Fibroblast of lung (primary cell): Measurements from ENCODE around the gene IDUA.

Experiments used
- EZH2 ChIP-seq: IDR thresholded peaks from 2 replicates; pipeline ENCODE4 v1.5.1; 2012; ENCODE audit warnings: low read length, control low read depth, mild to moderate bottlenecking; ENCODE audit errors: missing control alignments
- TF ChIP-seq, protein P1 (sequence below), 2 donors: IDR thresholded peaks in 1 of 2; conservative IDR thresholded peaks in 1 of 2; 1 replicate in 1 of 2; 2 replicates in 1 of 2; pipeline ENCODE4 v1.5.1; 2011 to 2012; ENCODE audit warnings: low read length in 2 of 2, control low read depth in 1 of 2, inconsistent platforms in 1 of 2, low read depth in 1 of 2, mild to moderate bottlenecking in 1 of 2

GRCh38 chr4:968221-968620, 18.6 kb upstream of the IDUA start:
- TF ChIP-seq, protein P1, sequence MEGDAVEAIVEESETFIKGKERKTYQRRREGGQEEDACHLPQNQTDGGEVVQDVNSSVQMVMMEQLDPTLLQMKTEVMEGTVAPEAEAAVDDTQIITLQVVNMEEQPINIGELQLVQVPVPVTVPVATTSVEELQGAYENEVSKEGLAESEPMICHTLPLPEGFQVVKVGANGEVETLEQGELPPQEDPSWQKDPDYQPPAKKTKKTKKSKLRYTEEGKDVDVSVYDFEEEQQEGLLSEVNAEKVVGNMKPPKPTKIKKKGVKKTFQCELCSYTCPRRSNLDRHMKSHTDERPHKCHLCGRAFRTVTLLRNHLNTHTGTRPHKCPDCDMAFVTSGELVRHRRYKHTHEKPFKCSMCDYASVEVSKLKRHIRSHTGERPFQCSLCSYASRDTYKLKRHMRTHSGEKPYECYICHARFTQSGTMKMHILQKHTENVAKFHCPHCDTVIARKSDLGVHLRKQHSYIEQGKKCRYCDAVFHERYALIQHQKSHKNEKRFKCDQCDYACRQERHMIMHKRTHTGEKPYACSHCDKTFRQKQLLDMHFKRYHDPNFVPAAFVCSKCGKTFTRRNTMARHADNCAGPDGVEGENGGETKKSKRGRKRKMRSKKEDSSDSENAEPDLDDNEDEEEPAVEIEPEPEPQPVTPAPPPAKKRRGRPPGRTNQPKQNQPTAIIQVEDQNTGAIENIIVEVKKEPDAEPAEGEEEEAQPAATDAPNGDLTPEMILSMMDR (conservative IDR thresholded peaks at IDR 0.05 in 1 of 2, IDR thresholded peaks at IDR 0.05 in 1 of 2; ENCODE audit: low read depth in 1 of 2, low read length in 2 of 2) = no peak
- no peak for TF ChIP-seq EZH2
